SK-N-SH treated with all-trans-retinoic acid at 6 μM for 48 hours (cell line): Measurements from ENCODE around the gene FOXL1.

Experiments used
- ISL1 ChIP-seq: fragments of 250-450 bp; sonication (Bioruptor Pico); IDR thresholded peaks from 2 replicates; pipeline ENCODE4 v2.1.2; 2022; ENCODE audit warnings: mild to moderate bottlenecking, moderate library complexity
- TSHZ2 ChIP-seq: fragments of 250-450 bp; sonication (Bioruptor Pico); IDR thresholded peaks from 2 replicates; pipeline ENCODE4 v1.5.0; 2020; ENCODE audit warnings: mild to moderate bottlenecking, moderate library complexity

- TF ChIP-seq TSHZ2 (CRISPR knock-in tag) (no peak), ISL1 (CRISPR knock-in tag) (no peak)
These were observed 36.8 kb upstream of the FOXL1 start for GRCh38 chr16:86541560-86541959.
